CD4-positive, alpha-beta T cell (primary cell): Measurements from ENCODE around the gene RAB3GAP1. TPM values are rescaled to one million over a fixed set of nuclear protein-coding genes. Genes with fewer than 3 reads are reported as not detected.

ENCODE experiments used
- ATAC-seq: fragments of 200-7000 bp; cut with Tn5 transposase; one replicate; pipeline ENCODE4 v1.10.0; 2022; ENCODE audit warnings: mild to moderate bottlenecking; ENCODE audit not compliant: poor library complexity
- CTCF ChIA-PET: fragments of 350-600 bp; sonication (Branson Sonifier 250); formaldehyde crosslinking; loops from one replicate; lab custom pipeline; 2021; ENCODE audit warnings: antibody characterized with exemption, inconsistent platforms; lab: Charles Lee
- POLR2A ChIA-PET: fragments of 350-600 bp; sonication (Branson Sonifier 250); formaldehyde crosslinking; loops from one replicate; lab custom pipeline; 2021; ENCODE audit warnings: antibody characterized with exemption, inconsistent platforms; lab: Charles Lee
- DNase-seq, 14 experiments: peaks; one replicate each; pipeline ENCODE4 v3.0.0-alpha.2; 2013 to 2020; ENCODE audit warnings: mixed read lengths in 2 of 14
- H3K27ac ChIP-seq, 2 donors: one replicate each; pipeline versions ENCODE4 v1.5.1 to v1.7.0; 2013; ENCODE audit warnings: low read length in 2 of 2, low read depth in 1 of 2, mild to moderate bottlenecking in 1 of 2
- H3K27me3 ChIP-seq, 2 experiments: 1 replicate in 1 of 2; 2 replicates in 1 of 2; pipeline versions ENCODE4 v1.6.1 to v1.7.0; 2013; ENCODE audit warnings: low read length in 2 of 2, control low read depth in 1 of 2, mild to moderate bottlenecking in 1 of 2, moderate library complexity in 1 of 2; ENCODE audit not compliant: insufficient read depth in 2 of 2, control insufficient read depth in 1 of 2
- H3K36me3 ChIP-seq: one replicate; pipeline ENCODE4 v1.6.1; 2013; ENCODE audit warnings: low read length, control low read depth; ENCODE audit not compliant: insufficient read depth
- H3K4me1 ChIP-seq: one replicate; pipeline ENCODE4 v1.6.1; 2013; ENCODE audit warnings: low read length, control low read depth; ENCODE audit not compliant: insufficient read depth
- H3K4me3 ChIP-seq: one replicate; pipeline ENCODE4 v1.5.1; 2013; ENCODE audit warnings: mild to moderate bottlenecking, low read length, moderate library complexity
- H3K9me3 ChIP-seq, 2 experiments: 1 replicate in 1 of 2; 2 replicates in 1 of 2; pipeline versions ENCODE4 v1.6.1 to v1.7.0; 2013; ENCODE audit warnings: low read length in 2 of 2, mild to moderate bottlenecking in 2 of 2, control low read depth in 1 of 2, moderate library complexity in 1 of 2; ENCODE audit not compliant: control insufficient read depth in 1 of 2, insufficient read depth in 1 of 2
- H3K27ac Mint-ChIP-seq: one replicate; pipeline ENCODE4 v1.8.0; 2020; ENCODE audit warnings: mixed read lengths
- H3K27me3 Mint-ChIP-seq: one replicate; pipeline ENCODE4 v1.8.0; 2021; ENCODE audit warnings: mixed read lengths
- H3K36me3 Mint-ChIP-seq: one replicate; pipeline ENCODE4 v1.8.0; 2021; ENCODE audit warnings: low read depth, mixed read lengths
- H3K4me1 Mint-ChIP-seq: one replicate; pipeline ENCODE4 v1.8.0; 2021; ENCODE audit warnings: low read depth, mixed read lengths
- H3K4me3 Mint-ChIP-seq: one replicate; pipeline ENCODE4 v1.8.0; 2020; ENCODE audit warnings: mild to moderate bottlenecking, mixed read lengths
- H3K9me3 Mint-ChIP-seq: one replicate; pipeline ENCODE4 v1.8.0; 2020; ENCODE audit warnings: mixed read lengths
- CTCF ChIP-seq: fragments of 200-600 bp; IDR thresholded peaks from one replicate; pipeline ENCODE4 v1.8.0; 2022; ENCODE audit warnings: antibody characterized with exemption, mild to moderate bottlenecking
- intact Hi-C, 2 experiments: fragments of 100-400 bp; cut with DNase I in 1 of 2; cut with micrococcal nuclease in 1 of 2; formaldehyde crosslinking; loops; one replicate each; pipeline versions ENCODE4 v1.15.1 to v1.9.0; 2023 to 2025; cut with DNase I, micrococcal nuclease
- total RNA-seq, 174 experiments: library from RNA in 2 of 174; stranded (reverse) in 2 of 174; gene quantifications; one replicate each; pipeline ENCODE4 v1.2.3 and lab custom pipeline; 2021 to 2026

Gene RAB3GAP1
- total RNA-seq, 2 experiments from 2014 or later, result 35.9 to 37.0 TPM

GRCh38 chr2:135157856-135158255 is 105.8 kb downstream of the RAB3GAP1 start:
- H3K36me3 Mint-ChIP-seq, result peaks cover 90% of the 10 kb centered on the region
- H3K27me3 ChIP-seq, result no peaks in the 10 kb centered on the region
- CTCF ChIA-PET, result no interaction called here
- peaks cover 4% of the 10 kb centered on the region for H3K4me1 Mint-ChIP-seq
- TF ChIP-seq CTCF, result no peak
- H3K27me3 Mint-ChIP-seq, result no peaks in the 10 kb centered on the region
- peak overlapping the region; percentile 3 for H3K27ac Mint-ChIP-seq
- DNase-seq (no peak), ATAC-seq (no peak)
- no peak overlapping the region for H3K4me3 ChIP-seq
- H3K9me3 Mint-ChIP-seq, result no peaks in the 10 kb centered on the region
- no peaks in the 10 kb centered on the region for H3K9me3 ChIP-seq
- peaks cover 79% of the 10 kb centered on the region for H3K36me3 ChIP-seq
- no peak overlapping the region for H3K4me3 Mint-ChIP-seq
- H3K4me1 ChIP-seq, result no peaks in the 10 kb centered on the region
- intact Hi-C loops, result loop anchor here in 1 of 2 experiments (10.0 kb wide), 1 partner anchor 153 kb away; no protein-coding TSS in a partner anchor
- H3K27ac ChIP-seq, result no peak overlapping the region
- POLR2A ChIA-PET, result no interaction called here

GRCh38 chr2:135159191-135159590 is 107.1 kb downstream of the RAB3GAP1 start:
- H3K9me3 ChIP-seq, result no peaks in the 10 kb centered on the region
- no peak for ATAC-seq
- intact Hi-C loops, result loop anchor here in 1 of 2 experiments (10.0 kb wide), 1 partner anchor 154 kb away; no protein-coding TSS in a partner anchor
- Mint-ChIP-seq H3K27me3 (no peaks in the 10 kb centered on the region), H3K4me1 (peaks cover 4% of the 10 kb centered on the region), H3K27ac (no peak overlapping the region), H3K4me3 (no peak overlapping the region), H3K9me3 (no peaks in the 10 kb centered on the region), H3K36me3 (peaks cover 92% of the 10 kb centered on the region)
- TF ChIP-seq CTCF, result no peak
- POLR2A ChIA-PET, result no interaction called here
- H3K36me3 ChIP-seq, result peaks cover 79% of the 10 kb centered on the region
- H3K27me3 ChIP-seq, result no peaks in the 10 kb centered on the region
- DNase-seq, result no peak
- CTCF ChIA-PET, result no interaction called here
- no peak overlapping the region for H3K27ac ChIP-seq
- H3K4me3 ChIP-seq, result no peak overlapping the region
- H3K4me1 ChIP-seq, result no peaks in the 10 kb centered on the region

GRCh38 chr2:135162377-135162776 is 110.3 kb downstream of the RAB3GAP1 start:
- no peaks in the 10 kb centered on the region for H3K9me3 Mint-ChIP-seq
- no peak for TF ChIP-seq CTCF
- intact Hi-C loops, result loop anchor here in 1 of 2 experiments (5.0 to 10.0 kb wide), 2 partner anchors 160 to 552 kb away; no protein-coding TSS in a partner anchor
- no peak for ATAC-seq
- no peak for DNase-seq
- no peak overlapping the region for H3K27ac Mint-ChIP-seq
- H3K36me3 Mint-ChIP-seq, result peaks cover 93% of the 10 kb centered on the region
- Histone ChIP-seq H3K9me3 (no peaks in the 10 kb centered on the region), H3K4me3 (no peak overlapping the region), H3K36me3 (peaks cover 65% of the 10 kb centered on the region), H3K27me3 (no peaks in the 10 kb centered on the region), H3K4me1 (no peaks in the 10 kb centered on the region), H3K27ac (no peak overlapping the region)
- H3K27me3 Mint-ChIP-seq, result no peaks in the 10 kb centered on the region
- peaks cover 4% of the 10 kb centered on the region for H3K4me1 Mint-ChIP-seq
- no peak overlapping the region for H3K4me3 Mint-ChIP-seq
- POLR2A ChIA-PET, result no interaction called here
- CTCF ChIA-PET, result no interaction called here
